ENCODE measurements around the gene FMN1.

The FMN1 gene, protein sequence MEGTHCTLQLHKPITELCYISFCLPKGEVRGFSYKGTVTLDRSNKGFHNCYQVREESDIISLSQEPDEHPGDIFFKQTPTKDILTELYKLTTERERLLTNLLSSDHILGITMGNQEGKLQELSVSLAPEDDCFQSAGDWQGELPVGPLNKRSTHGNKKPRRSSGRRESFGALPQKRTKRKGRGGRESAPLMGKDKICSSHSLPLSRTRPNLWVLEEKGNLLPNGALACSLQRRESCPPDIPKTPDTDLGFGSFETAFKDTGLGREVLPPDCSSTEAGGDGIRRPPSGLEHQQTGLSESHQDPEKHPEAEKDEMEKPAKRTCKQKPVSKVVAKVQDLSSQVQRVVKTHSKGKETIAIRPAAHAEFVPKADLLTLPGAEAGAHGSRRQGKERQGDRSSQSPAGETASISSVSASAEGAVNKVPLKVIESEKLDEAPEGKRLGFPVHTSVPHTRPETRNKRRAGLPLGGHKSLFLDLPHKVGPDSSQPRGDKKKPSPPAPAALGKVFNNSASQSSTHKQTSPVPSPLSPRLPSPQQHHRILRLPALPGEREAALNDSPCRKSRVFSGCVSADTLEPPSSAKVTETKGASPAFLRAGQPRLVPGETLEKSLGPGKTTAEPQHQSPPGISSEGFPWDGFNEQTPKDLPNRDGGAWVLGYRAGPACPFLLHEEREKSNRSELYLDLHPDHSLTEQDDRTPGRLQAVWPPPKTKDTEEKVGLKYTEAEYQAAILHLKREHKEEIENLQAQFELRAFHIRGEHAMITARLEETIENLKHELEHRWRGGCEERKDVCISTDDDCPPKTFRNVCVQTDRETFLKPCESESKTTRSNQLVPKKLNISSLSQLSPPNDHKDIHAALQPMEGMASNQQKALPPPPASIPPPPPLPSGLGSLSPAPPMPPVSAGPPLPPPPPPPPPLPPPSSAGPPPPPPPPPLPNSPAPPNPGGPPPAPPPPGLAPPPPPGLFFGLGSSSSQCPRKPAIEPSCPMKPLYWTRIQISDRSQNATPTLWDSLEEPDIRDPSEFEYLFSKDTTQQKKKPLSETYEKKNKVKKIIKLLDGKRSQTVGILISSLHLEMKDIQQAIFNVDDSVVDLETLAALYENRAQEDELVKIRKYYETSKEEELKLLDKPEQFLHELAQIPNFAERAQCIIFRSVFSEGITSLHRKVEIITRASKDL (N-terminal part only)

DNA sequence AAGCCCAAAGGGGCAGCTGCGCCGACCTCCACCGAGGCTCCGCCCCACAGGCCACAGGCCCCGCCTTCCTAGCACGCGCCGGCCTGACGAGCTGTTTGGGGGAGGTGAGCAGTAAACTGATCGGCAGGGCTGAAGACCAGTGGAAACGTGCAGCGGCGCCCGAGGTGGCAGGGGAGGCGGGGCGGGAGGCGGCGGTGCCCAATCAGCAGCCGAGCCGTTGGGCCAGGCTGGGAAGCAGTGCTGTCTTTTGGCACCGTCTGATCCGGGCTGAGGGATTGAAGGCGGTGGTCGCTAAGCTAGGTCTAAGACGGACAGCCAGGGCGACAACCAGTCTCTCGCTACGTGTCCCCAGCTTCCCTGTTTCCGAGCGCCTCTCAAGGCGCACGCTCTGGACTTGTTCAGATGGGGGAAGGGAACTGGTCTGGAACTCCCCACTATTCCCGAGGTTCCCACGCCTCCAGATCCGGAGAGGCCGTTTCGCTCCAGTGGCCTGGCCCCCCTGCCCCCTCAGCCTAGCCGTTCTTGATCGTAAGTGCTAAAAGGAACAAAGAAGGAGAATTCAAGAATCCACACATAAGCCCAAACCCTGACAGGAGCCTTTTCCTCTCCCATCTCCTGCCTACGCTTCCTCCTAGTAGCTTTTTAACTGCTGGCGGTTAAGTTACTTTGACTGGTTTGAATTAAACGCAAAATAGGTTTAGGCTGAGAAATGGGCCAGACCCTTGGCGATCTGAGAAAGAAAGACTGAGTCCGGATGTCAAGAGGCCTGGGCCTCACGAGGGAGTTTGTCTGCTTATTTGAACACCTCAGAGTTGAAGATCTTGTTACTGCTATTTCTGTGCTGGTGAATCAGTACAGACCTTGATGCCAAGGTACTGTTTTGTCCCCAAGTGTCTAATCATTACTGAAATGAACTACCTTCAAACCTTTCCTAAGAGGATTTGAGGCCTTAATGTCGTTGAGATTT lies at the start of gene FMN1:
TSS of gene FMN1 (minus strand) at position 11 of the 967 bp plus-strand sequence. CDS start 39,800 bp downstream, outside the sequence.
- no peak for FAIRE-seq

DNA sequence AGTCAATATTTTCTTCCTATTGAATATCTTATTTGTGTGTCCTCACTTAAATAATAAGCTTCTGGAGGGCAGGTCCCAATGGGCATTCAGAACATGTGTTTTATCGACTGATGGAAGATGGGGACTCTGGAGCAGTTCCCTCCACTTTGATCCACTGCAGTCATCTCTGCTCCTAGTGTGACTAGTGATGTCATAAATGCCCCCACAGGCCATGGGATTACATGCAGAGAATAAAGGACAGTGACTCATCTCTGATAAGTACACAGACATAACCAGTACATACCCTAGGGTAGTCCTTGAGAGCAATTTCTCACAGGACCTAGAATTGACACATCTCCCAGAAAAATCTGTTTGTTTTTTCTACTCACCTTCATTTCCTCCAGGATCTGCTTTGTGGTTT lies 49.4 kb upstream of the FMN1 start:
- FAIRE-seq: no peak

DNA sequence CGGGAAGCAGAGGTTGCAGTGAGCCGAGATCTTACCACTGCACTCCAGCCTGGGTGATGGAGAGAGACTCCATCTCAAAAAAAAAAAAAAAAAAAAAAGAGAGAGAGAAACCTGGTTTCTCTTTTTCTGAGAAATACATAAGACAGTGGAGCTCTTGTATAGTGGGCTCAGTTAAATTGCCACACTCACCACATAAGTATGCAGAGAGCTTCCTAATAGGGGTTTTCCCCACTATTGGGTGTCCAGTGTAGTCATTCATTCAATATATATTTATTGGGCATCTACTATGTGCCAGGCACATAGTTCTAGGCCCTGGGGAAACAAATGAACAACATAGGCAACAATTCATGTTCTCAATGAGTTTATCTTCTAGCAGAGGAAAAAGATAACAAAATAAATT lies 48.9 kb upstream of the FMN1 start:
- no peak for FAIRE-seq

DNA sequence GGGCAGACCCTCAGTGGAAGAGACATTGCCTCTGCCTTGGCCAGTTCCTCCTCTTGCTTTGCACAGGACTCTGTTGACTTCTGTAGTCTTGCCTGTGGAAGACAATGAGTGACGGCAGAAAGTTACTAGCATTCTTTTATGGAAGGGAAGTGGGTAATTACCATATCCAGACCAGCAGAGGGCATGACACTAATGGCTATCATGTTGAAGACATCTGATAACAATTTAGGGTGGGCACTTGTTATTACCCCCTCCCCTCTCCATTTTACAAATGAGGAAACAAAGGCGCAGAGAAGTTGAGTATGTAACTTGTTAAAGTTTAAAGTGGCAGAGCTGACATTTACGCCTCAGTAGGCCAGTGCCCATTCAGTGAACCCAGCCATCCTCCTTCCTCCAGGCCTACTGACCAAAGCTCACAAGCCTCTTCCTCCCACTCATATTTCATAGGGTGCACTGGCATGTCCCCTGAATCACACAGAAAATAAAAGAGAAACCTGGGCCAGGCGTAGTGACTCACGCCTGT lies 48.2 kb upstream of the FMN1 start:
- no peak for FAIRE-seq

DNA sequence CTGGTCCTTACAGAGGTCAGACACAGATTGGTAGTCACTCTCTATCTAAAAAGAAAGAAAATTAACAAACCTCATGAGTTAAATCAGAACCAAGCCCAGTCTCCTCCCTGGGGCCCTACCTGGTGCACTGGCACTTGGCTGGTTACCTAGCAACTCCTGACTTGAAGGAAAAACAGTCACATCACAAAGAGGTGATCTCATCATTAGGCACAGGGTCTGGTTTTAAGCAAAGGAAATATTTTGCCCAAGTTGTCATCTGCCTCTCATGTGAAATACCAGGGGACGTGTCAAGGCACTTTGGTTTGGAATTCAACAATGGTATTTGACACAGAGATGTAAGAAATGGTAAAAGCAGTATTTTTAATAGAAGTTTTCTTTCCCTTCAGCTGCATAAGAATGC lies 47.7 kb upstream of the FMN1 start:
- no peak for FAIRE-seq

DNA sequence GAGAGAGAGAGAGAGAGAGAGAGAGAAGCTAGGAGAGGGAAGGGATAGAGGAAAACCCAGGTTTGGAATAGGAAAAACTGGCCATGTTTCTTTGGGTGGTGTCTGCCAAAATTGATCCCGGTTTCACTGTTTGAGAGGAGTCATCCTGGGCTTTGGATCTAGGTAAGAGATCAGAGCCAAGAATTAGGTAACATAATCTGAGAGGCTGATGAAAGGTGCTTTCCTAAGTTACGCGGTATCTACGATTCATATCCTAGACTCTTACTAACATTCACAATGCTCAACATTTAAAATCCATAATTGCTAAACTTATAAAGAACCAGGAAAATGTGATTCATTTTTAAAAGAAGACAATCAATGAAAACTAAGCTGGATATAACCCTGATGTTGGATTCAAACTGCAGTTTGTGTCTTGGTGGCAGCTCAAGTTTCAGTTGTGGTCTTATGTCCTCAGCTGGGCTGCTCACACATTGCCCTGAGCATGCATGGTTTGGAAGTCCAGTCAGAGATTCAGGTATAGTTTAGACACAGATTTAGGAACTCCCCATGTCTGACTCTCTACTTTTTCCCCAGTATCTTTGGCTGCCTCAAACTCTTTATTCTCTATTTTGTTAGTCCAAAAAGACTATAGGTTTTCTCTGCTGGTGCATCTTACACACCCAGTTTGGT lies 42.5 kb upstream of the FMN1 start:
- no peak for FAIRE-seq

DNA sequence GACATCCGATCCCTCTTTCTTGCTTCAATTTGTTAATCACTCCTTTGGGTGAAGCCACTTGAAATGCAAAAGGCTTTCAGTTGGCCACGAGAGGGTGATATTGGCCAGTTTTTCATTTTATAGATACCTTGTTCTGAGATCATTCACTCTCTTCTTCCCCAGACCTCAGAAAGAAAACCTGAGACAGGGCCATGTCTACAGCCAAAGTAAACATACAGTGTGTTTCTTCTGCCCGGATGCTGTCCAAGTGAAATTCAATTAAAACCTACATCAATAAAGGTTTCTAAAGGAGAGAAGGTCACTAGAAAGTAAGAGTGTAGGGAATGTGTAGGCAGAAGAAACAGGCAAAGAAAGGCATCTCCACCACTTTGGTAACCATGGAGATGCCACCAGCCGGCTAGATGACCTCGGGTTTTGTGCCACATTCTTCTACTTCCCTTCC lies 39.5 kb upstream of the FMN1 start:
- peak; percentile 31 for FAIRE-seq

DNA sequence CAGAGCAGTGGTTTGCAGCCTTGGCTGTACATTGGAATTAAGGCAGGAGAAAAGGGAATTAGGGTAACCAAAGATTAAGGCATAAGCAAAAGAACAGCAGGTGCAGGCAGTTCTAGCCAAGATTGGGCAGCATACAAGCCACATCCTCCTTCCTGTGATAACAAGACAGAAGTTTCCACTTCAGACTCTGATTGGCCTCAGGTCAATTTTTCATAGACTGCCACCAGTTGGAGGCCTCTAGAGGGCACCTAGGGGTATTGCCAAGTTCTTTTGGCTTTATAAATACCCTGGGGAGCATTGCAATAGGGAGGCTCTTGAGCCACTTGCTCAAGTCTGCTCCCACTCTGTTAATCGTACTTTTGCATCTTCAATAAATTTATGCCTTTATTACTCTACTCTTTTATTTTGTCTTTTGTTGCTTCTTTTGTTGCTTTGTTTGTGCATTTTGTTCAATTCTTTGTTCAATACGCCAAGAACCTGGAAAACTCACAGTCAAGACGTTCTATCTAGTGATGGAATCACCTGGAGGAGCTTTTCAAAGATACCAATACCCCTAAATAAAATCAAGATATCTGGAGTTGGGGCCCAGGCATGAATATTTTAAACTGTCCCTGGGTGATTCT lies 32.2 kb upstream of the FMN1 start:
- FAIRE-seq: no peak

DNA sequence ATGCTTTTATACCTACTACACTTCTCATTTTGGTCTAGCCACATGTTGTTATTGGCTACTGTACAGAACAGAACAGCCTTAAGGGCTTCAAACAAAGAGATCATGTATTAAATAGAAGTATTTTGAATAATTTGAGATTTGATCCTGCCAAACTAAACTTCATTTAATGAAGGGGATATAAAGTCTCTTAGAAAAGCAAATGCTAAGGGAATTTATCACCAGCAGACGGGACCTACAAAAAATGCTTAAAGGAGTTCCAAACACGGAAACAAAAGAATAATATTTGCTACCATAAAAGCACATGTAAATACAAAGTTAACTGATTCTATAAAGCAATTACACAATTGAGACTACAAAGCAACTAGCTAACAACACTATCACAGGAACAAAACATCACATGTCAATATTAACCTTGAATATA lies 23.6 kb upstream of the FMN1 start:
- FAIRE-seq: no peak

DNA sequence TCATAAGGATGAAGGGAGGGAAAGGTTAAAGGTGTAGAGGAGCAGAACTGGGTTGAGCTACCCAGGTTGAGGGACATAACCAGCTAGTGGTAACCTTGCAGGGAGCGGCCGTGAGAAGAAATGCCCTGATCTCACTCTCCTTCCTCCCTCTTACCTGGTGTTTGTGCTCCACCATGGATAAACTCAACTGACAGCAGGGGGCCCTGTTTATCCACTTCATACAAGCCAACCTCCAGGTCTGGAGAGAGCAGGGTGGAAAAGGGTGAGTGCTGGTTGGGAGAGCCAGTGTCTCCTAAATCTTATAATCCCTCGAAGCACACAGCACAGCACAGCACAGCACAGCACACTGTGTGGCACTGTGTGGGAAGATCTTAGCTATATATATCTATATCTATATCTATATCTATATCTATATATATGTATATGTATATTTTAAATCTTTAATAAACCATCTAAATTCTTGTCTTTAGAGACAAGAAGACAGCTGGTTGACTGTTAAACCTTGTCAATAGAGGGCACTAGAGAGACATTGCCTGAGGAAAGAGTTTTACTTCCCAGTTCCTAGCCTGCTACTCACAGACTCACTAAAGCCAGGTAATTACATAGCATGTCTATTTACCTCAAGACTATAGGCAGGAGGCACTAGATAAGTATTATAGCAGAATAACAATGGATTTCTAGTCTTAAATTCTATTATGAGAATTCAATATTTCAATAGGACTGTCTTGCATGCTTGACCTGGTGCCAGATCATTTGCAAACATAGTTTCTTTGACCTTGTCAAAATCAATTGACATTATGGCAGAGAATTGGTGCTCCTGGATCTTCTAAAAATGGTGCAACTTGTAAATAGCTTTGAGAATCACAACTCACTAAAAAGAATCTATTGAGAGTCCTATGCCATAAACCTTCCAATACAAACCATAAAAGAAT lies 21.7 kb upstream of the FMN1 start:
- peak; percentile 60 for FAIRE-seq

DNA sequence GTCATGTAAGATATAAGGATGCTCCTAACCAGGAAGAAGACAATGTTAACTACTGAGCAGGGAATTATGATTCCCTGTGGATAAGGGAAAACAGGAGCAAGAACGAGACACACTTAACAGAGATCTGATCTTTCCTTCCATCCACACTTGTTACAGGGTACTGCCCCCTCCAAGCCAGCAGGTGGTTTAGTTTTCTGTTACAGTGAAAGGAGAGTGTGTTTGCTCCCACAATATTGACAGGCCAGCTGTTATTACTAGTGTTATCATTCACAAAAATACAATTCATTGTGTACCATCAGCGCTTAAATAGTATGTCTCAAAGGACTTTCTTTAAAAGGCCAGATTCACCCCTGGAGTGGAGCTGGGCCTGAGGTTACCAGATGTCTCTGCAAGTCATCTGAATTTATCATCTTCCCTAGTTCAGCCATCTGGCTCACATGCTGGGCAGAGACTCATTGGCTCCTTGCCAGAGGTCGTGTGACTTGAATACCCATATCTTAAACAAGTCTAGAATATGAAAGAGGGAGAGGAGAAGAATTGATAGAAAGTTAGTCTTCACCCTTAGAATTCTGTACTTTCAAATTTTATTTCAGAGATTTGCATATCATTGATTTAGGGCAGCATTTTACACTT lies 16.8 kb upstream of the FMN1 start:
- FAIRE-seq: no peak

DNA sequence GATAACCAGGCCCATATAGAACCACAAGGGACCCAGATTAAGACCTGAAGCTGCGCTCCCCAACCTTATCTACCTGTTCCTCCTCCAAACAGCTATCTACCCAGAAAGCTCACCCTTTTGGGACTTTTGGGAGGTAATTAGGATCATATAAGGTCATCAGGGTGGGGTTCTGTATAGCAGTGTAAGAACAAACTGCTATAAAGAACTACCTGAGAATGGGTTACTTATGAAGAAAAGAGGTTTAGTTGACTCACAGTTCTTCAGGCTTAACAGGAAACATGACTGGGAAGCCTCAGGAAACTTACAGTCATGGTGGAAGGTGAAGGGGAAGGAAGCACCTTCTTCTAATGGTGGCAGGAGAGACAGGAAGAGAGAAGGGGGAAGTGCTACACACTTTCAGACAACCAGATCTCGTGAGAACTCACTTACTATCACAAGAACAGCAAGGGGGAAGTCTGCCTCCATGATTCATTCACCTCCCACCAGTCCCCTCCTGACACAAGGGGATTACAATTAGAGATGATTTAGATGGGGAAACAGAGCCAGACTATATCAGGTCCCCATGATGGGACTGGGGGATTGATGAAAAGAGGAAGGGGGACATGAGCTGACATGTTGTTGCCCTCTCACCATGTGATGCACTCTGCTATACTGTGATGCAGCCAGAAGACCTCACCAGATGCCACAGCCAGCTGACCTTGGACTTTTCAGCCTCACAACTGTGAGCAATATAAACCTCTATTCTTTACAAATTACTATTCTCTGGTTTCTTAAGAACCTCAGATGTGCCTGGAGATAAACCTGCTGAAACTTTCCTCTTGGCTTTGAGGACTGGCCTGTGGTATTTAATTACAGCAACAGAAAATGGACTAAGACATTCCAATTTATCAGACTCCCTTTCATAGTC lies 15.3 kb upstream of the FMN1 start:
- no peak for FAIRE-seq

DNA sequence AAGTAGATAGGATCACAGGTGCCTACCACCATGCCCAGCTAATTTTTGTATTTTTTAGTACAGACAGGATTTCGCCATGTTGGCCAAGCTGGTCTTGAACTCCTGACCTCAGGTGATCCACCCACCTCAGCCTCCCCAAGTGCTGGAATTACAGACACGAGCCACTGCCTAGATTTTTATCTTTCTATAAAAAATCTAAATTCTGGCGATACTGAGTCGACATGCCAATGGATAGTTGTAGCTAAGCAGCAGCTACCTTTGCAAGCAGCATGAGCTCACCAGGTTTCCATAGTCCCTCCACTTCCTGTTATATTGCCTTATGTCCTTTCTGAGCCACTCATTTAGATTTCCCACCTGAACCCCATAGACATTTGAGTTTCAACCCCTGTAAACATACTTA lies 13.1 kb upstream of the FMN1 start:
- no peak for FAIRE-seq

DNA sequence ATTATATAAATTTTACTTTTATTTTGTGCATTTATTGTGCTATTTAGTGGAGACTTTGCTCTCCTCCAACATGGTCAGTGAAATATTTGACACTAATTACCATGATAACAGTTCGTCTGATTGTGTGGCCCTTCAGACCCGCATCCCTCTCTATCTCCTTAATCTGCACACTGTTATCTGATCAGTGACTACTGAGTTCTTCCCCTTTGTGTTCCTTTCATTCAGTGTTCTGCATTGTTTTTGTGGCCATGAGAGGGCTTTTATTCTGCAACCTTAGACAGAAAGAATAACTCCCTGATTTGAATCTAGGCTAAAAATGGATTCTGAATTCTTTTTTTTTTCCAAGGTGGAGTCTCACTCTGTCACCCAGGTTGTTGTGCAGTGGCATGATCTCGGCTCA lies 11.9 kb upstream of the FMN1 start:
- FAIRE-seq: no peak

DNA sequence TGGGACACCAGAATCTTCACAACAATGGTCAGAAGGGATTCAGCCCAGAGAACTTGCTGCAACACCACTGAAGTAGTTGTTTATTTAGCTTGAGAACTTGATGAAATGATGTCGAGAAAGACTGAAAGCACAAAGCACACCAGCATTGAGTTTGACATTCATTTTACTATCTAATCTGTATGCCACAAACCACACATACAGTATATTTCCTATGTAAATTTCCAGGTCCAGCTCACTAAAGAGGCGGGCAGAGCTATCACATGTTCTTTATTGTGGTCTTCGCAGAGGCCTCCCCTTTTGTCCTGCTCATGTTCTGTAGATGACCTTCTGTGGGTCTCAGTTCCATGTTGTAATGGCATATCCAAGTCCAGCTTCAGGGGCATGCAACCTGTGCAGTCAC lies 10.4 kb upstream of the FMN1 start:
- FAIRE-seq: no peak

DNA sequence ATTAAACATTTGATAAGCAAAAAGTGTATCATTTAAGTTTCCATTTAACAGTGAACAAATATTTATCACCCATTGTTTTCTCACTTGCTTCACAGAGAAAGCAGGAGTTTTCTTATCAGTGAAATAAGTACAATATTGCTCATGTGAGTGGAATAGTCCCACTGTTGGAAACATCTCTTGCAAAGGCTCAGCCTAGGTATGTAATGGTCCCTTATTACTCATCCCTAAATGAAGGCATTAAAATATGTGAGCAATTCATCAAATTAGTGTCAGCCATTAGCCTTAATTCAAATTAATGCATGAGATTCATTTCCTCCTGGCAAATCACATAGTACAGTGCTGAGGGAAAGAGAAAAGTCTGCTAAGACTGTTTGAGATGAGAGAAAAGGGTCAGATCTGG lies 9.6 kb upstream of the FMN1 start:
- no peak for FAIRE-seq

DNA sequence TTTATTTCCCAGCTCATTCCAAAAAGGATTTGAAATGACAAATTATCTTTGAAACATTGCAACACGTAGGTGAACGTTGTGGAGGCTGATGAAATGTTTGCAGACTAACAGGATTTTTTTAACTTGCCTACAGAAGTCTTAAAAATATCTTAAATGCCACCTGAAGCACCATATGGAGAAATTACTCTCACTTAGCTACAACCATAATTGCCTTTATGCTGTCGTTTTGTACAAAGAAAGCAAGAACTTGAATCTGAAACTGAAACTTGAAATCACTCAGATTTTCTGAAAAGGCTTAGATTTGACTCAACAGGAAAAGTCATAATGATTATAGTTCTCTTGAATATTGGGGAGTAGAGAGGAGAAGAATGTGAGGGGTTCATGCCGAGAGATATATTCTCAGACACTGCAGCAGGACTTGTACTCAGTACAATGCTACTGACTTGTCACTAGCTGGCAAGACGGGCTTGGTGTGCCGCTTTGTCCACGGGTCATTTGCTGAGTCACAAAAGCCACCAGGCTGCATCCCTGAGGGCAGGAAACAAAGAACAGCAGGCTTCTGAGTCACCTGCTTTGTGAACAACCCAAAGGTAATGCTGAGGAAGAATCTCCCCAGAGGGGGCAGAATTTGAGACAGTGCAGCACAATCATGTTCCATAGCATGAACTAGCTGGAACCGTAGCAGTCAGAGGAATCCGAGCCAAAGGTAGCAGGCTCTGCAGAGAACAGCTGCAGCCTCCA lies 7.1 kb upstream of the FMN1 start:
- no peak for FAIRE-seq
